ENCODE data around the gene PLA2G4D.

DNA sequence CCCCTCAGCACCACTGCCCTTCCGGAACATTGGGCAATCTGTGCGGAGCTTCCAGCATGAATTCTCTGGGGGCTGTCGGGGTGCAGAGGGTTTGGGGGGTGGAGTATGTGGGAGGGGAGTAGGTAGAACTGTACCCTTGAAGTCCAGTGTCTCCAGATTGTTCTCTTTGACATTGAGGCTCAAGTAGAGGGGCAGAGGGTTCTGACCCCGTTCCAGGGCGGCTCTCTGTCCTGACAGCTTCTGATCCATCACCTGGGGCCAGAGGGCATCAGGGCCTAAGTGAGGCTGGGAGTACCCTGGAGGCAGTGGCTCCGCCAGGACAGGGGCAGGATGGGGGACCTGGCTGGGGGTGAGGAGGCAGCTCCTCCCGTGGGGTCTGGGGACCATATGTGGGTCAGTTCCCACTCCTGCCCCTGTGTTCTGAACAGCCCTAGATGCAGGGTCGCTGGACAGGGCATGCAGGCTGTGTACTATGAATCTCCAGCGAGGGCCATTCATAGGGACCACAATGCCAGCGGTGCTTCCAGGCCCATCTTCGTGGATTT, 22.1 kb downstream of the PLA2G4D start:
- TF ChIP-seq, protein P1, sequence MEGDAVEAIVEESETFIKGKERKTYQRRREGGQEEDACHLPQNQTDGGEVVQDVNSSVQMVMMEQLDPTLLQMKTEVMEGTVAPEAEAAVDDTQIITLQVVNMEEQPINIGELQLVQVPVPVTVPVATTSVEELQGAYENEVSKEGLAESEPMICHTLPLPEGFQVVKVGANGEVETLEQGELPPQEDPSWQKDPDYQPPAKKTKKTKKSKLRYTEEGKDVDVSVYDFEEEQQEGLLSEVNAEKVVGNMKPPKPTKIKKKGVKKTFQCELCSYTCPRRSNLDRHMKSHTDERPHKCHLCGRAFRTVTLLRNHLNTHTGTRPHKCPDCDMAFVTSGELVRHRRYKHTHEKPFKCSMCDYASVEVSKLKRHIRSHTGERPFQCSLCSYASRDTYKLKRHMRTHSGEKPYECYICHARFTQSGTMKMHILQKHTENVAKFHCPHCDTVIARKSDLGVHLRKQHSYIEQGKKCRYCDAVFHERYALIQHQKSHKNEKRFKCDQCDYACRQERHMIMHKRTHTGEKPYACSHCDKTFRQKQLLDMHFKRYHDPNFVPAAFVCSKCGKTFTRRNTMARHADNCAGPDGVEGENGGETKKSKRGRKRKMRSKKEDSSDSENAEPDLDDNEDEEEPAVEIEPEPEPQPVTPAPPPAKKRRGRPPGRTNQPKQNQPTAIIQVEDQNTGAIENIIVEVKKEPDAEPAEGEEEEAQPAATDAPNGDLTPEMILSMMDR (IDR thresholded peaks at IDR 0.05; ENCODE audit: poor library complexity, severe bottlenecking): no peak
- TF ChIP-seq POLR2AphosphoS5 (IDR thresholded peaks at IDR 0.05): no peak
- no peak for TF ChIP-seq TAF1 (IDR thresholded peaks at IDR 0.05; ENCODE audit: low read depth)
